K562 (cell line): ENCODE data around the gene NIN. TPM values are rescaled to one million over a fixed set of nuclear protein-coding genes. Genes with fewer than 3 reads are reported as not detected.

Experiments used
- EGR1 ChIP-seq: fragments of 450-650 bp; conservative IDR thresholded peaks from 2 replicates; pipeline ENCODE4 v1.6.1; 2017; ENCODE audit warnings: mild to moderate bottlenecking
- HLTF ChIP-seq: fragments of 450-650 bp; IDR thresholded peaks from 2 replicates; pipeline ENCODE4 v1.6.1; 2016
- IRF2 ChIP-seq: sonication (generic); formaldehyde crosslinking; IDR thresholded peaks from 2 replicates; pipeline ENCODE4 v1.8.1; 2022; ENCODE audit warnings: mild to moderate bottlenecking, missing genetic modification reagents
- NCOA6 ChIP-seq: fragments of 450-650 bp; IDR thresholded peaks from 2 replicates; pipeline ENCODE4 v1.6.1; 2017; ENCODE audit warnings: mild to moderate bottlenecking
- NFYB ChIP-seq: IDR thresholded peaks from 2 replicates; pipeline ENCODE4 v1.6.1; 2011; ENCODE audit warnings: mild to moderate bottlenecking, moderate library complexity; ENCODE audit not compliant: insufficient read length; ENCODE audit errors: extremely low read depth
- RBBP5 ChIP-seq: fragments of 200-600 bp; sonication (generic); IDR thresholded peaks from 2 replicates; pipeline ENCODE4 v1.6.1; 2012; ENCODE audit warnings: borderline replicate concordance, mild to moderate bottlenecking, low read length, control low read depth, inconsistent platforms; ENCODE audit not compliant: insufficient read depth, poor library complexity, severe bottlenecking
- TBL1XR1 ChIP-seq, 2 experiments: IDR thresholded peaks; 2 replicates each; pipeline ENCODE4 v1.6.1; 2012; ENCODE audit warnings: improper control_type of control experiment in 2 of 2, low read length in 2 of 2, mild to moderate bottlenecking in 1 of 2
- THRAP3 ChIP-seq: fragments of 450-650 bp; IDR thresholded peaks from 2 replicates; pipeline ENCODE4 v1.6.1; 2016; ENCODE audit warnings: mild to moderate bottlenecking, inconsistent platforms, borderline replicate concordance
- ZBTB49 ChIP-seq: sonication (generic); formaldehyde crosslinking; IDR thresholded peaks from 2 replicates; pipeline ENCODE4 v1.8.0; 2022; ENCODE audit warnings: missing genetic modification reagents, mild to moderate bottlenecking, borderline replicate concordance
- ZEB2 ChIP-seq: fragments of 450-650 bp; IDR thresholded peaks from 2 replicates; pipeline ENCODE4 v1.6.1; 2016
- ZNF12 ChIP-seq: sonication (generic); formaldehyde crosslinking; IDR thresholded peaks from 2 replicates; pipeline ENCODE4 v1.4.0; 2020; ENCODE audit warnings: mild to moderate bottlenecking, missing genetic modification reagents
- polyA plus RNA-seq, 8 experiments: library from polyadenylated mRNA; depleted of rRNA in 4 of 8; stranded (reverse) in 5 of 8; unstranded in 3 of 8; fragments of >200 nt; fragmentation: Nextera tagmentation in 2 of 8; fragmentation: Illumina TruSeq in 1 of 8; extraction: Ambion mirVana in 2 of 8; extraction: Trizol in 1 of 8; gene quantifications; 2 replicates each; pipeline versions ENCODE4 v1.2.1 to v1.2.3, GENCODE V29; 2011 to 2014; ENCODE audit warnings: inconsistent platforms in 1 of 8, missing spikeins in 1 of 8
- total RNA-seq, 7 experiments: library from RNA; depleted of rRNA in 6 of 7; stranded (reverse); fragments of >200 nt in 6 of 7; fragmentation: Illumina TruSeq in 2 of 7; extraction: Trizol in 2 of 7; gene quantifications; 2 replicates each; pipeline versions ENCODE4 v1.2.1 to v1.2.3, GENCODE V29; 2011 to 2021; ENCODE audit warnings: low replicate concordance in 1 of 7
- TF ChIP-seq, protein P1 (sequence below): fragments of 250-450 bp; sonication (Bioruptor Pico); IDR thresholded peaks from 2 replicates; pipeline ENCODE4 v1.4.0; 2020; ENCODE audit warnings: borderline replicate concordance

NIN gene
- total and polyA plus RNA-seq, 9 of the 15 experiments (the other 6 are each of a cell fraction or from before 2014, with no cell fraction given), result 0.84 to 8.4 (median 5.0) TPM

DNA sequence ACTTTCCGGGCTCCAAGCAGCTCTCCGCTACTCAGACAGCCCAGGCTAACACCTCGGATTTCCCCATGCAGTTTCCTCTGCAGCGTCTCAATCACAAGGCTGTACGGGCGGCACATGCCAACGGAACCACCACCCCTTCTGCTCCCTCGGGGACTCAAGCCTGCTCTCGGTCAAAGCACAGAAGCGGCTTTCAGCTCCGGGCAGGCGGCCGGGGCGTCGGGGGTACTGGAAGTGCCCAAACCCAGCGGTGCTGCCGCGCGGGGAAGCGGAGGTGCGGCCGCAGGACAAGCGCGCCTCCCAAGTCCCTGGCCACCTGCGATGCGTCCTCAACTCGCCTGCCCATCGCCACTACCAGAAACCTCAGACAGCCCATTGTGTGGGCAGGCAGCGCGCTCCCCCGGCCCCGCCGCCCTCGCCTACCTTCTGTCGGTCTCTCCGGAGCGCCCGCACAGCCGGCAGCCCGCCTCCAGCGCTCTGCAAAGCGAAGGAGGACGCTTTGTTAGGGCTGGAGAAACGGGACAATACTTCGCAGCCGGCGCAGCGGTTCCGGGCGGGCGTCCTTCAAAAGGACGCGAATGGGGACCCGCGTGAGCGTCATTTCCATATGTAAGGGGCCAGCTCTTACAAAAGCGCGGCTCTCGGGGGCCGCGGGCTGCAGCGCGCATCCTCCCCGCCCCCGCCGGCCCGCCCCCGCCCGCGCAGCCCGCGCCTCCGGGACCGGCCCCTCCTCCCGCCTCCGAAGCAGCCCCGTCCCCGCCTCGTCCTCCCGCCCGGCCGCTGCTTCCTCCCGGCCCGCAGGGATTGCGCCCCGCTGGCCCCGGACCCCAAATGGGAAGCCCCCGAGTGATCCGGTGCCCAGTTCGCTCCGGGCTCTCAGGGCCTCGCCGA, 674 bp downstream of the NIN start (continued):
- TF ChIP-seq EGR1 (peak; percentile 37), HLTF (no peak), NFYB (no peak), NCOA6 (no peak), RBBP5 (peak; percentile 31), TBL1XR1 (IDR thresholded peaks at IDR 0.05; ENCODE audit: low read length in 2 of 2) (no peak), THRAP3 (no peak), ZNF12 (CRISPR knock-in tag) (no peak), ZBTB49 (no peak), IRF2 (CRISPR knock-in tag) (no peak), ZEB2 (no peak)
- TF ChIP-seq, protein P1, sequence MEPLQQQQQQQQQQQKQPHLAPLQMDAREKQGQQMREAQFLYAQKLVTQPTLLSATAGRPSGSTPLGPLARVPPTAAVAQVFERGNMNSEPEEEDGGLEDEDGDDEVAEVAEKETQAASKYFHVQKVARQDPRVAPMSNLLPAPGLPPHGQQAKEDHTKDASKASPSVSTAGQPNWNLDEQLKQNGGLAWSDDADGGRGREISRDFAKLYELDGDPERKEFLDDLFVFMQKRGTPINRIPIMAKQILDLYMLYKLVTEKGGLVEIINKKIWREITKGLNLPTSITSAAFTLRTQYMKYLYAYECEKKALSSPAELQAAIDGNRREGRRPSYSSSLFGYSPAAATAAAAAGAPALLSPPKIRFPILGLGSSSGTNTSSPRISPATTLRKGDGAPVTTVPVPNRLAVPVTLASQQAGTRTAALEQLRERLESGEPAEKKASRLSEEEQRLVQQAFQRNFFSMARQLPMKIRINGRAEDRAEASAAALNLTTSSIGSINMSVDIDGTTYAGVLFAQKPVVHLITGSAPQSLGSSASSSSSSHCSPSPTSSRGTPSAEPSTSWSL, result no peak
